ENCODE results near the gene AUTS2. TPM values are rescaled to one million over a fixed set of nuclear protein-coding genes. Genes with fewer than 3 reads are reported as not detected.

The AUTS2 gene
- total and polyA plus RNA-seq, 10 of the 15 experiments (the other 5 are each of a cell fraction or from before 2014, with no cell fraction given), result 6.4 to 55.6 (median 21.6) TPM

DNA sequence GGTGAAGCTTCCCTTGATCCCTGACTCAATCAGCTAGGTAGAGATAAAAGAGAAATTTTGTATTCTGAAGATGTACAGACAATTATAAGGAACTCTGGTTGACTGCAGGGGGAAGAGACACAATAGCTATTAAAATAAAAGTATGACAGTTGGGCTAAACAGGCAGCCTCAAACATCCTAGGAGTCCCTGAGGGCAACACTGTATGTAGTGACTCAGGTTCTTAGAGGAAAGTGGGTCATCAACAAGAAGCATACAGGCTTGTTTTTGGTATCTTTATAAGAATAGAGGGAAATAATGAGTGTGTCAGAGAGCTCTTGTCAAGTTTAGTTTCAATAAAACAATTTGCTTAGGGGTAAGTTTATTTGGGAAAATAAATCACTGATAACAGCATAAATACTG is 150.3 kb downstream of the AUTS2 start:
- ChIA-PET SMC1A (ENCODE audit: uncharacterized antibody, unreplicated experiment) (interaction anchor here (0.8 to 4.5 kb wide), 15 partner anchors 8 to 145 kb away, joined by 3 to 40 read pairs (median 4); no protein-coding TSS in a partner anchor), POLR2A (interaction anchor here (1.5 kb wide), 1 partner anchor 9 kb away, joined by 12 read pairs; no protein-coding TSS in a partner anchor)
- no TSS peak for BruUV-seq (replicated peaks)

More for the DNA sequence above, 150.3 kb downstream of the AUTS2 start:
- Histone ChIP-seq H3K79me2 (ENCODE audit: control insufficient read depth, insufficient read depth, low read length) (peaks cover 2% of the 10 kb centered on the region; the same call in 1 of the 2 replicates), H3K27ac (ENCODE audit: control insufficient read depth, insufficient read depth) (no peak overlapping the region), H2AFZ (ENCODE audit: control insufficient read depth, low read depth, low read length) (no peak overlapping the region), H3K9ac (ENCODE audit: control insufficient read depth, insufficient read depth, low read length) (no peak overlapping the region), H3K36me3 (ENCODE audit: control insufficient read depth in 2 of 2, insufficient read depth in 2 of 2, low read length in 1 of 2) (no peaks in the 10 kb centered on the region), H4K20me1 (ENCODE audit: control insufficient read depth, insufficient read depth) (no peaks in the 10 kb centered on the region), H3K4me2 (ENCODE audit: control insufficient read depth, insufficient read depth) (no peak overlapping the region), H3K9me3 (replicated peaks; ENCODE audit: control insufficient read depth, insufficient read depth, low read length) (no peaks in the 10 kb centered on the region; the same call in 2 of the 3 replicates), H3K4me1 (ENCODE audit: control insufficient read depth, insufficient read depth, low read length) (peaks cover 2% of the 10 kb centered on the region; the same call in 1 of the 2 replicates), H3K4me3 (no peak overlapping the region), H3K27me3 (replicated peaks in 1 of 2; ENCODE audit: control insufficient read depth in 2 of 2, insufficient read depth in 2 of 2, low read length in 1 of 2) (no peaks in the 10 kb centered on the region)
- TF ChIP-seq GABPA (IDR thresholded peaks at IDR 0.05; ENCODE audit: low read depth), result no peak
- TF ChIP-seq MTA2 (IDR thresholded peaks at IDR 0.05; ENCODE audit: low read depth), result no peak
- no peak for TF ChIP-seq ZNF384 (IDR thresholded peaks at IDR 0.05; ENCODE audit: borderline replicate concordance, low read depth, low read length)
- no peak for TF ChIP-seq SP1 (IDR thresholded peaks at IDR 0.05; ENCODE audit: low read depth, low read length)
- TF ChIP-seq RUNX3 (IDR thresholded peaks at IDR 0.05; ENCODE audit: low read length), result no peak
- no peak for TF ChIP-seq ZBTB40 (IDR thresholded peaks at IDR 0.05; ENCODE audit: borderline replicate concordance)
- FAIRE-seq (no peak), ATAC-seq (peak; percentile 22; the same call in 2 of the 3 replicates), DNase-seq (ENCODE audit: low read depth, low spot score) (no peak)
- ChIA-PET RAD21 (ENCODE audit: unreplicated experiment) (interaction anchor here (0.7 to 3.3 kb wide), 3 partner anchors 9 to 28 kb away, joined by 3 to 10 read pairs (median 3); no protein-coding TSS in a partner anchor), CTCF (interaction anchor here (0.7 to 1.9 kb wide), 7 partner anchors 8 to 945 kb away, joined by 3 to 10 read pairs (median 4); no protein-coding TSS in a partner anchor)
- in situ Hi-C loops (cut with MboI) (no loop called here), intact Hi-C loops (cut with micrococcal nuclease; ENCODE audit: unreplicated experiment) (no loop called here)

Data from GM12878 (cell line).